ENCODE results near the gene AVEN. TPM values are rescaled to one million over a fixed set of nuclear protein-coding genes. Genes with fewer than 3 reads are reported as not detected.
"Not testable (repeated sequence)": the region's sequence is repeated elsewhere in the genome, so short reads cannot be mapped to it uniquely, and the experiment has no call there.

Gene AVEN
- total and polyA plus RNA-seq, 2 experiments from 2014 or later = 7.7 to 10.3 TPM

DNA sequence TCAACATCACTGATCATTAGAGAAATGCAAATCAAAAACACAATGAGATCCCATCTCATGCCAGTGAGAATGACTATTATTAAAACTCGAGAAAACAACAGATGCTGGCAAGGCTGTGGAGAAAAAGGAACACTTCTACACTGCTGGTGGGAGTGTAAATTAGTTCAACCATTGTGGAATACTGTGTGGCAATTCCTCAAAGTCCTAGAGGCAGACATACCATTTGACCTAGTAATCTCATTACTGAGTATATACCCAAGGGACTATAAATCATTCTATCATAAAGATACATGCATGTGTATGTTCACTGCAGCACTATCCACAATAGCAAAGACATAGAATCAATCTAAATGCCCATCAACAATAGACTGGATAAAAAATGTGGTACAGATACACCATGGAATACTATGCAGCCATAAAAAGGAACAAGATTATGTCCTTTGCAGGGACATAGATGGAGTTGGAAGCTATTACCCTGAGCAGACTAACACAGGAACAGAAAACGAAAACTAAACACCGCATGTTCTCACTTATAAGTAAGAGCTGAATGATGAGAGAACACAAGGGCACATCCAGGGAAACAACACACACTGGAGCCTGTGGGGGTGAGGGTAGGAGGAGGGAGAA, 15.2 kb upstream of the AVEN start (continued):
- no peak for TF ChIP-seq ZNF462 (CRISPR knock-in tag; IDR thresholded peaks at IDR 0.05)
- TF ChIP-seq ETS1 (IDR thresholded peaks at IDR 0.05) = no peak

DNA sequence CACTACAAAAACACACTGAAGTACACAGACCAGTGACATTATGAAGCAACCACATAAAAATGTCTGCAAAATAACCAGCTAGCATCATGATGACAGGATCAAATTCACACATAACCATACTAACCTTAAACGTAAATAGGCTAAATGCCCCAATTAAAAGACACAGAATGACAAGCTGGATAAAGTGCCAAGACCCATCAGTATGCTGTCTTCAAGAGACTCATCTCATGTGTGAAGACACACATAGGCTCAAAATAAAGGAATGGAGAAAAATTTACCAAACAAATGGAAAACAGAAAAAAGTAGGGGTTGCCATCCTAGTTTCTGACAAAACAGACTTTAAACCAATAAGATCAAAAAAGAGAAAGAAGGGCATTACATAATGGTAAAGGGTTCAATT, 11.4 kb upstream of the AVEN start:
- not testable (repeated sequence) for H3K79me2 ChIP-seq (replicated peaks; ENCODE audit: insufficient read depth); H3K36me3 Mint-ChIP-seq (ENCODE audit: low read depth); H3K4me2 ChIP-seq; H3K9me2 ChIP-seq (ENCODE audit: insufficient read depth); H2AFZ ChIP-seq; H3K27me3 Mint-ChIP-seq (ENCODE audit: insufficient read depth, low read depth, poor library complexity); H3F3A ChIP-seq (replicated peaks; ENCODE audit: low read depth); H3K4me1 Mint-ChIP-seq; DNase-seq (ENCODE audit: low spot score); H3K36me3 ChIP-seq (ENCODE audit: insufficient read depth); H3K27ac Mint-ChIP-seq; H4K20me1 ChIP-seq (replicated peaks; ENCODE audit: insufficient read depth); H3K27ac ChIP-seq (ENCODE audit: low read depth); ATAC-seq; H3K4me1 ChIP-seq (ENCODE audit: insufficient read depth); H3K27me3 ChIP-seq (ENCODE audit: insufficient read depth); H3K4me3 ChIP-seq; H3K4me3 Mint-ChIP-seq
- peaks cover 28% of the 10 kb centered on the region for H3K9me3 Mint-ChIP-seq

DNA sequence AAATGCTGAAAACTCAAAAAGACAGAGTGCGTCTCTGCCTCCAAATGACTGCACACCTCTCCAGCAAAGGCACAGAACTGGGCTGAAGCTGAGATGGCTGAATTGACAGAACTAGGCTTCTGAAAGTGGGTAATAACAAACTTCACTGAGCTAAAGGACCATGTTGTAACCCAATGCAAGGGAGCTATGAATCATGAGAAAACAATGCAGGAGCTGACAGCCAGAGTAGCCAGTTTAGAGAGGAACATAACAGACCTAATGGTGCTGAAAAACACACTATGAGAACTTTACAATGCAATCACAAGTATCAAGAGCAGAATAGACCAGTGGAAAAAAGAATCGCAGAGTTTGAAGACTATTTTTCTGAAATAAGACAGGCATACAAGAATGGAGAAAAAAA, 10.1 kb upstream of the AVEN start:
- DNase-seq (ENCODE audit: low spot score) (no peak), ATAC-seq (no peak)
- Mint-ChIP-seq H3K27ac (no peak overlapping the region), H3K9me3 (peaks cover 28% of the 10 kb centered on the region), H3K4me1 (no peaks in the 10 kb centered on the region), H3K27me3 (ENCODE audit: insufficient read depth, low read depth, poor library complexity) (peaks cover 3% of the 10 kb centered on the region), H3K4me3 (no peak overlapping the region), H3K36me3 (ENCODE audit: low read depth) (peaks cover 6% of the 10 kb centered on the region; the same call in 2 of the 3 replicates)
- 0 out of 2 replicates have a peak, but pooled peaks cover 2% of the 10 kb centered on the region for H3K9me2 ChIP-seq (ENCODE audit: insufficient read depth)
- no peaks in the 10 kb centered on the region for H4K20me1 ChIP-seq (replicated peaks; ENCODE audit: insufficient read depth)
- no peaks in the 10 kb centered on the region for H3F3A ChIP-seq (replicated peaks; ENCODE audit: low read depth)
- H3K4me3 ChIP-seq = no peak overlapping the region
- H3K79me2 ChIP-seq (replicated peaks; ENCODE audit: insufficient read depth) = no peaks in the 10 kb centered on the region
- no peaks in the 10 kb centered on the region for H3K27me3 ChIP-seq (ENCODE audit: insufficient read depth)
- H3K27ac ChIP-seq (ENCODE audit: low read depth) = no peak overlapping the region
- H2AFZ ChIP-seq = no peak overlapping the region
- no peaks in the 10 kb centered on the region for H3K4me1 ChIP-seq (ENCODE audit: insufficient read depth)
- H3K4me2 ChIP-seq = no peak overlapping the region
- no peaks in the 10 kb centered on the region for H3K36me3 ChIP-seq (ENCODE audit: insufficient read depth)
- TF ChIP-seq ZNF331 (CRISPR knock-in tag; IDR thresholded peaks at IDR 0.05; ENCODE audit: low read depth) = no peak
- no peak for TF ChIP-seq REST (IDR thresholded peaks at IDR 0.05; ENCODE audit: unreplicated experiment)
- TF ChIP-seq CREB1 (CRISPR knock-in tag; IDR thresholded peaks at IDR 0.05; ENCODE audit: low read depth) = no peak
- no peak for TF ChIP-seq POLR2AphosphoS5 (IDR thresholded peaks at IDR 0.05; ENCODE audit: low read depth)

Data from GM23338 (cell line).